Breast epithelium (tissue), 3 donors: ENCODE results near the gene MGAT4A.

Source experiments
- CTCF ChIP-seq, 3 donors: fragments of 450-650 bp; IDR thresholded peaks; one replicate each; pipeline ENCODE4 v1.5.1; 2016 to 2017; ENCODE audit warnings: antibody characterized with exemption in 3 of 3, mild to moderate bottlenecking in 3 of 3, moderate library complexity in 3 of 3
- POLR2A ChIP-seq: fragments of 450-650 bp; IDR thresholded peaks from one replicate; pipeline ENCODE4 v1.6.1; 2016; ENCODE audit warnings: antibody characterized with exemption, mild to moderate bottlenecking, moderate library complexity
- POLR2AphosphoS5 ChIP-seq, 3 donors: sonication (generic); formaldehyde crosslinking; IDR thresholded peaks; one replicate each; pipeline ENCODE4 v1.6.1; 2017; ENCODE audit warnings: antibody characterized with exemption in 3 of 3

GRCh38 chr2:98585386-98585785, 145.5 kb downstream of the MGAT4A start:
- no peak for TF ChIP-seq CTCF (IDR thresholded peaks at IDR 0.05)
- no peak for TF ChIP-seq POLR2A
- no peak for TF ChIP-seq POLR2AphosphoS5 (IDR thresholded peaks at IDR 0.05)
